Activated T-helper 1 cell treated with anti-CD3 and anti-CD28 coated beads, Interleukin-12 subunit alpha, Interleukin-12 subunit beta, Interleukin-2, Interleukin-4 antibody, amounts not matched to agents 30 ng/mL and 10 ng/mL and 1 ng/mL, durations not matched to agents 14 hours and 24 hours and 36 hours (primary cell): ENCODE results near the gene ULK1. TPM values are rescaled to one million over a fixed set of nuclear protein-coding genes. Genes with fewer than 3 reads are reported as not detected.
"Not testable (repeated sequence)": the region's sequence is repeated elsewhere in the genome, so short reads cannot be mapped to it uniquely, and the experiment has no call there.

ENCODE experiments used
- DNase-seq: peaks from one replicate; pipeline ENCODE4 v3.0.0; 2021; ENCODE audit warnings: low spot score
- H3K27ac Mint-ChIP-seq: one replicate; pipeline ENCODE4 v1.8.0; 2021; ENCODE audit warnings: mild to moderate bottlenecking, mixed read lengths
- H3K27me3 Mint-ChIP-seq: one replicate; pipeline ENCODE4 v1.8.0; 2022; ENCODE audit warnings: mild to moderate bottlenecking, moderate library complexity, mixed read lengths; ENCODE audit not compliant: insufficient read depth
- H3K36me3 Mint-ChIP-seq: one replicate; pipeline ENCODE4 v1.8.0; 2021; ENCODE audit warnings: low read depth, mixed read lengths
- H3K4me1 Mint-ChIP-seq: one replicate; pipeline ENCODE4 v1.8.0; 2021; ENCODE audit warnings: low read depth, mixed read lengths
- H3K4me3 Mint-ChIP-seq: one replicate; pipeline ENCODE4 v1.8.0; 2021; ENCODE audit warnings: mild to moderate bottlenecking, moderate library complexity, mixed read lengths
- H3K9me3 Mint-ChIP-seq: one replicate; pipeline ENCODE4 v1.8.0; 2021; ENCODE audit warnings: mixed read lengths
- intact Hi-C: fragments of 100-400 bp; cut with micrococcal nuclease; formaldehyde crosslinking; loops from one replicate; pipeline ENCODE4 v1.15.1; 2024
- total RNA-seq: library from RNA; stranded (reverse); gene quantifications from 2 replicates; pipeline ENCODE4 v1.2.3, GENCODE V29; 2022

ULK1 gene
- total RNA-seq, 1 donor from 2014 or later: 28.4 TPM

DNA sequence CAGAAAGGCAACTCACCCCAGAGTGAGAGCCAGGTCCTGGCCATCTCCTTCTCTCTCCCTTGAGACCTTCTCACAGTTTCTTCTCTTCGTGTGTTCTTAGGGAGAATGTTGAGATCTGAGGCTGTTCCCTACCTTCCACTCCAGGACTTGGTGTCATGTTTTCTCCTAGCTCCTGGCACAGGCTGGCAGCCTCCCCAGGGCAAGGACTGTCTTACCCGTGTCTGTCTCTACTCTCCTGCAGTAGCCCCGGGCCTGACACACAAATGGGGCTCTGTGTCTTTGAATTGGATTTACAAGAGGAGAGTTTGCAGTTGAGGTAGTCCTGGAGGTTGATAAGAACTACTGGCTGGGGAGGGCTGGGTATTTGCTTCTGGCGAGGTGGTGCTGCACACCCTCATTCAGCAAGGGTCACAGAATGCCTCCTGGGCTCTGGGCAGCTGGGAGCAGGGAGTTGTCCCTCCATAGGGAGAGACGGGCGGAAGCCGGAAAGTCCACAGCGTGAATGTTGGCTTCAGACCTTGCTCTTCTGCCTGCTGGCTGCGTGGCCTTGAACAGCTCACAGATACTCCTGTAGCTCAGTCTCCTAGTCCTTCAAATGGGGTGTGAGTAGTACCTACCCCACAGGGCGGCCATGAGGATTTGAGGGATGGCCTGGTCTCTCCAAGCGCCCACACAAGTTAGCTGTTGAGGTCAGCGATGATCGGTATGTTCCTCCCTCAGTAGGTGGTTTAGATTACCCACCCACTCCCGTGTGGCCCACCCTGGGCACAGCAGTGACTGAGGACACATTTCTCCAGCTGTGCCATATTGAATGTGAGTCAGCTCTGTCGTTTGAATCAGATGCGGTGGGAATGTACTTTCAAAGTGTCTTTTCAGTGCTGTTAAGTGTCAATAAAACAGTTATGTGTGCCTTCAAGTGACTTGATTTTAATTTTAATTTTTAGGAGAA, 65.5 kb downstream of the ULK1 start:
- H3K27ac Mint-ChIP-seq: no peak overlapping the region
- H3K36me3 Mint-ChIP-seq: peaks cover 23% of the 10 kb centered on the region
- H3K4me1 Mint-ChIP-seq: peaks cover 52% of the 10 kb centered on the region
- no peaks in the 10 kb centered on the region for H3K9me3 Mint-ChIP-seq
- no peak for DNase-seq
- intact Hi-C loops: no loop called here
- no peak overlapping the region for H3K4me3 Mint-ChIP-seq
- no peaks in the 10 kb centered on the region for H3K27me3 Mint-ChIP-seq

DNA sequence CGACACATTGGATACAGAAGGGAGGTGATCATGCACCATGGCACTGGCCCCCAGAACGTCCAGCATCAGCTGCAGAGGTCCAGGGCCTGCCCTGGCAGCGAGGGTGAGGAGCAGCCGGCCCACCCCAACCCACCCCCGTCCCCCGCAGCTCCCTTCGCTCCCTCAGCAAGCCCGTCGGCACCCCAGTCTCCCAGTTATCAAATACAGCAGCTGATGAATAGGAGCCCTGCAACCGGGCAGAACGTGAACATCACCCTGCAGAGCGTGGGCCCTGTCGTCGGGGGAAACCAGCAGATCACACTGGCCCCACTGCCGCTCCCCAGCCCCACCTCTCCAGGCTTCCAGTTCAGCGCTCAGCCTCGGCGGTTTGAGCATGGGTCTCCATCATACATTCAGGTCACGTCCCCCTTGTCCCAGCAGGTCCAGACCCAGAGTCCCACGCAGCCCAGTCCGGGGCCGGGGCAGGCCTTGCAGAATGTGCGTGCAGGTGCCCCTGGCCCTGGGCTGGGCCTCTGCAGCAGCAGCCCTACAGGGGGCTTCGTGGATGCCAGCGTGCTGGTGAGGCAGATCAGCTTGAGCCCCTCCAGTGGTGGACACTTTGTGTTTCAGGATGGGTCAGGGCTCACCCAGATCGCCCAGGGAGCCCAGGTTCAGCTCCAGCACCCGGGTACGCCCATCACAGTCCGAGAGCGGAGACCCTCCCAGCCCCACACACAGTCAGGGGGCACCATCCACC, 66.3 kb downstream of the ULK1 start:
- H3K4me3 Mint-ChIP-seq, DNase-seq, H3K9me3 Mint-ChIP-seq, H3K27me3 Mint-ChIP-seq, intact Hi-C loops, H3K27ac Mint-ChIP-seq: not testable (repeated sequence)
- Mint-ChIP-seq H3K36me3 (peaks cover 24% of the 10 kb centered on the region), H3K4me1 (peaks cover 55% of the 10 kb centered on the region)

DNA sequence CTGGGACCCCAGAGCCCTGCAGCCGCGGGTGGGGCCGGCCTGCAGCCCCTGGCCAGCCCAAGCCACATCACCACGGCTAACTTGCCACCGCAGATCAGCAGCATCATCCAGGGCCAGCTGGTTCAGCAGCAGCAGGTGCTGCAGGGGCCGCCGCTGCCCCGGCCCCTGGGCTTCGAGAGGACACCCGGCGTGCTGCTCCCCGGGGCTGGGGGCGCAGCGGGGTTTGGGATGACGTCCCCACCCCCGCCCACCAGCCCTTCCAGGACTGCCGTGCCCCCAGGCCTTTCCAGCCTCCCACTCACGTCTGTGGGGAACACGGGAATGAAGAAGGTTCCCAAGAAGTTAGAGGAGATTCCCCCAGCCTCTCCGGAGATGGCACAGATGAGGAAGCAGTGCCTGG, 66.9 kb downstream of the ULK1 start:
- H3K27ac Mint-ChIP-seq, intact Hi-C loops, H3K9me3 Mint-ChIP-seq, H3K4me3 Mint-ChIP-seq, H3K27me3 Mint-ChIP-seq, DNase-seq: not testable (repeated sequence)
- H3K4me1 Mint-ChIP-seq: peaks cover 50% of the 10 kb centered on the region
- H3K36me3 Mint-ChIP-seq: peaks cover 20% of the 10 kb centered on the region

DNA sequence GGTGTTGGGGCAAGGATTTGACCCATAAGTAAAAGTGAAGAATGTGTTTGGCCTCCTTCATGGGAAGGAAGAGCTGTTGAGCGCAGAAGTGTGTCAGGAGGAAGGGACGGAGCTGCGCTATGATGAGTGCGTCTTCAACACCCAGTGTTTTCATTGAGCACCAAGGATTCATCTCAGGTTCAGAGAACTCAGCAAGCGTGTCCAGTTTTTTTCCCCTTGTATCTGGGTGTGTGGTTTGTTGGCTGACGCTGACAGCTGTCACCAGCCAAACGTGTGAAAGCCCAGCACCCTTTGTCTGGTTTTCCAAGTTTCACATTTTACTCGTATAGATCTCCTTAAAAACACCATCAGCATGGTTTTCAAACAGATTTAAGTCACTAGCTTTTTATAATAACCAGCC, 67.6 kb downstream of the ULK1 start:
- intact Hi-C loops: no loop called here
- no peak for DNase-seq
- Mint-ChIP-seq H3K36me3 (peaks cover 20% of the 10 kb centered on the region), H3K27ac (no peak overlapping the region), H3K9me3 (no peaks in the 10 kb centered on the region), H3K27me3 (no peaks in the 10 kb centered on the region), H3K4me1 (peaks cover 45% of the 10 kb centered on the region), H3K4me3 (no peak overlapping the region)

DNA sequence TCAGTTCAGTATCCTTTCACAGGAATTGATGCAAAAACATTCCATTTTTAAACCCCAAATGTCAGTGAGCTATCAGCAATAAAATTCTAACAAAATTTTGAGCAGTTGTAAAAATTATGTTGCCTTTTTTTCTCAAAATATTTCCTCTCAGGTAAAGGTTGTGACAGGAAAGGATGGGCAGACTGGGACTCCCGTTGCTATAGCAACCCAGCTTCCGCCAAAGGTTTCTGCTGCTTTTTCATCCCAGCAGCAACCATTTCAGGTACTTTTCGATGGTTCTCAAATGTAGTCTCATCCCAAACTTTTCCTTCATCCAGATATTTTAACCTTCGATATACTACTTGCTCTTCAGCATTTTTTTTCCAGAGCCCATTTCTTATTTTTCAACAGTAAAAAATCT, 69.0 kb downstream of the ULK1 start:
- H3K4me3 Mint-ChIP-seq: no peak overlapping the region
- intact Hi-C loops: no loop called here
- peaks cover 24% of the 10 kb centered on the region for H3K36me3 Mint-ChIP-seq
- peaks cover 48% of the 10 kb centered on the region for H3K4me1 Mint-ChIP-seq
- no peak for DNase-seq
- H3K9me3 Mint-ChIP-seq: no peaks in the 10 kb centered on the region
- H3K27me3 Mint-ChIP-seq: no peaks in the 10 kb centered on the region
- H3K27ac Mint-ChIP-seq: no peak overlapping the region

DNA sequence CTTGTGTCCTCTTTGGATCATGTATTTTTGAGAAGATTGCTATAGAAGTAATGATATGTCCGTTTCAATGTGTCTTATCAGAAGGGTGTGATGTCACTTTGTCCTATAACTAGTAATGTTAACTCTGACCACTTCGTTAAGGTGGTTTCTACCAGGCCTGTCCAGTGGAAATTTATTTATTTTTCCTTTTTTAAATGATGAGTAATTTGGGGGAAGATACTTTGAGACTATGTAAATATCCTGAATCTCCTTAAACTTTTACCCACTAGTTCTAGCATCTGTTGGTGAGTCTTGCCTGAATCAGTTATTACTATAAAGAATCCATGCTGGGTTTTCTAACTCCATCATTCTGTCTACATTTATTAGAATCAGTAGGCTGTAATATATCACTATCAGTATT, 70.7 kb downstream of the ULK1 start:
- Mint-ChIP-seq H3K27me3 (no peaks in the 10 kb centered on the region), H3K4me1 (peaks cover 42% of the 10 kb centered on the region), H3K27ac (no peak overlapping the region), H3K4me3 (no peak overlapping the region), H3K9me3 (no peaks in the 10 kb centered on the region), H3K36me3 (peaks cover 24% of the 10 kb centered on the region)
- intact Hi-C loops: no loop called here
- no peak for DNase-seq

DNA sequence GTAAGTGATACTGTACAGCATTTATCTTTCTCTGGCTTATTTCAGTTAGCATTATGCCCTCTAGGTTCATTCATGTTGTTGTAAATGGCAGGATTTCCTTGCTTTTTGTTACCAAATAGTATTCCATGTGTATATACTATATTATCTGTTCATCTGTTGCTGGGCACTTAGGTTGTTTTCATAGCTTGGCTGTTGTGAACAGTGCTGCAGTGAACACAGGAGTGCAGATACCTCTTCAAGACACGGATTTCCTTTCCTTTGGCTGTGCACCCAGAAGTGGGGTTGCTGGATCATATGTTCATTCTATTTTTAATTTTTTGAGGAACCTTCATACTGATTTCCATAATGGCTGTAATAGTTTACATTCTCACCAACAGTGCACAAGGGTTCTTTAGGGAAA, 76.8 kb downstream of the ULK1 start:
- Mint-ChIP-seq H3K36me3 (peaks cover 9% of the 10 kb centered on the region), H3K27me3 (no peaks in the 10 kb centered on the region), H3K4me3 (no peak overlapping the region), H3K4me1 (peaks cover 20% of the 10 kb centered on the region), H3K27ac (no peak overlapping the region), H3K9me3 (no peaks in the 10 kb centered on the region)
- intact Hi-C loops: no loop called here
- no peak for DNase-seq

Other genes with a start within 250 kb of the ULK1 start
- gene SFSWAP, start 183.5 kb upstream of the ULK1 start, total RNA-seq: 65.3 and 69.3 TPM in 2 replicates
- 0.39 and 0.81 TPM in 2 replicates for gene MMP17, start 66.2 kb upstream of the ULK1 start, total RNA-seq
- gene PUS1, start 34.7 kb downstream of the ULK1 start, total RNA-seq: 92.1 and 100.0 TPM in 2 replicates
- 66.6 TPM in 2 replicates for gene EP400, start 55.3 kb downstream of the ULK1 start, total RNA-seq
- gene DDX51, start 249.7 kb downstream of the ULK1 start, total RNA-seq: 48.8 and 55.0 TPM in 2 replicates
- 49.5 and 51.3 TPM in 2 replicates for gene NOC4L, start 249.8 kb downstream of the ULK1 start, total RNA-seq